OCI-LY7 (cell line): ENCODE results near the gene GNLY. TPM values are rescaled to one million over a fixed set of nuclear protein-coding genes. Genes with fewer than 3 reads are reported as not detected.

Experiments
- BruUV-seq: library from RNA; stranded (reverse); fragments of 400-500 nt; replicated peaks from 2 replicates; lab custom pipeline; 2021; lab: Mats Ljungman, UMichigan
- CTCF ChIA-PET: fragments of 300-600 bp; sonication (Branson Sonifier 250); formaldehyde crosslinking; loops from one replicate; lab custom pipeline; 2022; ENCODE audit warnings: antibody characterized with exemption; ENCODE audit not compliant: unreplicated experiment; lab: Charles Lee
- POLR2A ChIA-PET: fragments of 300-600 bp; sonication (Branson Sonifier 250); formaldehyde crosslinking; loops from one replicate; lab custom pipeline; 2022; ENCODE audit warnings: antibody characterized with exemption; lab: Charles Lee
- DNase-seq: peaks from one replicate; pipeline ENCODE4 v3.0.0-alpha.2; 2015; ENCODE audit warnings: low spot score
- H2AFZ ChIP-seq: fragments of 200-600 bp; sonication (generic), shearing (Covaris generic); 2 replicates; pipeline ENCODE4 v1.6.1; 2014; ENCODE audit warnings: mild to moderate bottlenecking, antibody characterized with exemption, low read length, moderate library complexity
- H3K27ac ChIP-seq: fragments of 200-600 bp; sonication (generic); 2 replicates; pipeline ENCODE4 v1.5.1; 2014; ENCODE audit warnings: mixed run types, low read depth, mild to moderate bottlenecking, moderate library complexity, low read length, inconsistent platforms; ENCODE audit not compliant: poor library complexity, severe bottlenecking
- H3K36me3 ChIP-seq: fragments of 200-600 bp; sonication (generic); 2 replicates; pipeline ENCODE4 v1.6.1; 2014; ENCODE audit warnings: mild to moderate bottlenecking, antibody characterized with exemption, low read length, moderate library complexity, mixed read lengths; ENCODE audit not compliant: insufficient read depth
- H3K4me1 ChIP-seq: fragments of 200-600 bp; sonication (generic); 2 replicates; pipeline ENCODE4 v1.5.1; 2014; ENCODE audit warnings: mild to moderate bottlenecking, low read length; ENCODE audit not compliant: insufficient read depth, poor library complexity, severe bottlenecking
- H3K4me2 ChIP-seq: fragments of 200-600 bp; sonication (generic); 2 replicates; pipeline ENCODE4 v1.6.1; 2014; ENCODE audit warnings: mild to moderate bottlenecking, low read length
- H3K4me3 ChIP-seq: fragments of 200-600 bp; sonication (generic); 2 replicates; pipeline ENCODE4 v1.5.1; 2014; ENCODE audit warnings: mild to moderate bottlenecking, low read depth, low read length; ENCODE audit not compliant: poor library complexity, severe bottlenecking
- H3K79me2 ChIP-seq: fragments of 200-600 bp; sonication (generic); 2 replicates; pipeline ENCODE4 v1.6.1; 2016; ENCODE audit warnings: low read depth, mild to moderate bottlenecking, low read length, moderate library complexity, mixed read lengths; ENCODE audit not compliant: insufficient read depth
- H3K9me2 ChIP-seq: fragments of 200-600 bp; sonication (generic); 2 replicates; pipeline ENCODE4 v1.6.1; 2016; ENCODE audit warnings: mild to moderate bottlenecking, low read length, mixed read lengths; ENCODE audit not compliant: insufficient read depth
- H3K9me3 ChIP-seq: fragments of 200-600 bp; sonication (generic); 2 replicates; pipeline ENCODE4 v1.6.1; 2014; ENCODE audit warnings: mild to moderate bottlenecking, mixed run types, low read length, mixed read lengths
- H4K20me1 ChIP-seq: fragments of 200-600 bp; sonication (generic); 2 replicates; pipeline ENCODE4 v1.6.1; 2014; ENCODE audit warnings: mild to moderate bottlenecking, antibody characterized with exemption, low read length, moderate library complexity, mixed read lengths; ENCODE audit not compliant: insufficient read depth
- EZH2phosphoT487 ChIP-seq: fragments of 200-600 bp; sonication (generic); IDR thresholded peaks from 2 replicates; pipeline ENCODE4 v1.6.1; 2018; ENCODE audit warnings: low read depth, borderline replicate concordance, mild to moderate bottlenecking, mixed run types, antibody characterized with exemption, low read length, moderate library complexity, mixed read lengths
- intact Hi-C: fragments of 100-400 bp; cut with micrococcal nuclease; formaldehyde crosslinking; loops from one replicate; pipeline ENCODE4 v1.10.0; 2022; ENCODE audit not compliant: unreplicated experiment
- total RNA-seq, 2 experiments: library from RNA; depleted of rRNA in 1 of 2; stranded (reverse); fragments of >200 nt in 1 of 2; shearing (Covaris generic) in 1 of 2; gene quantifications; 2 replicates each; pipeline ENCODE4 v1.2.3, GENCODE V29; 2014 to 2022
- TF ChIP-seq, protein P1 (sequence below): fragments of 200-600 bp; sonication (generic); conservative IDR thresholded peaks from 2 replicates; pipeline ENCODE4 v1.5.1; 2014; ENCODE audit warnings: mild to moderate bottlenecking, antibody characterized with exemption, low read length, moderate library complexity, mixed read lengths

The GNLY gene
- total RNA-seq, 2 experiments from 2014 or later, result not detected

DNA sequence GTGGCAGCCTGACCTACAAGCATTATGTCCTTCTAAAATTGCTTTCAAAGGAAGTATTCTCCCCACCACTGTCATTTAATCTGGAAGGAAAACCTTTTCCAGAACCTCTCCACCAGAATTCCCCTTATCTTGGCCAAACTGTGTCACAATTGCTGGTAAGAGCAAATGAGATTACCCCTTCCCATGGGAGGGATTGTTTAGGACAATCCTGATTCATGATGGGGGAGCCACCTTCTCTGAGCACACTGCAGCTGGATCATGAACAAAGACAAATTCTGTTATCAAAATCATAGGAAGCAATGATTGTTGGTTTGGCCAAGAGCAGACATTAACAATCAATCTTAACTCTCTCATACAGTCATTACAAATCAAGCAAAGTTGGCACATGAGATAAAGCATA is 41.5 kb downstream of the GNLY start:
- no peak for DNase-seq
- Histone ChIP-seq H3K9me2 (no peaks in the 10 kb centered on the region), H3K9me3 (no peaks in the 10 kb centered on the region), H3K36me3 (no peaks in the 10 kb centered on the region), H4K20me1 (no peaks in the 10 kb centered on the region), H3K4me3 (no peak overlapping the region), H3K27ac (no peak overlapping the region), H2AFZ (no peak overlapping the region), H3K4me1 (no peaks in the 10 kb centered on the region), H3K79me2 (no peaks in the 10 kb centered on the region), H3K4me2 (no peak overlapping the region)
- intact Hi-C loops, result no loop called here
- no TSS peak for BruUV-seq
- ChIA-PET CTCF (interaction anchor here (0.6 to 1.0 kb wide), 2 partner anchors 11 to 43 kb away, joined by 3 read pairs; no protein-coding TSS in a partner anchor), POLR2A (no interaction called here)
- TF ChIP-seq, protein P1, sequence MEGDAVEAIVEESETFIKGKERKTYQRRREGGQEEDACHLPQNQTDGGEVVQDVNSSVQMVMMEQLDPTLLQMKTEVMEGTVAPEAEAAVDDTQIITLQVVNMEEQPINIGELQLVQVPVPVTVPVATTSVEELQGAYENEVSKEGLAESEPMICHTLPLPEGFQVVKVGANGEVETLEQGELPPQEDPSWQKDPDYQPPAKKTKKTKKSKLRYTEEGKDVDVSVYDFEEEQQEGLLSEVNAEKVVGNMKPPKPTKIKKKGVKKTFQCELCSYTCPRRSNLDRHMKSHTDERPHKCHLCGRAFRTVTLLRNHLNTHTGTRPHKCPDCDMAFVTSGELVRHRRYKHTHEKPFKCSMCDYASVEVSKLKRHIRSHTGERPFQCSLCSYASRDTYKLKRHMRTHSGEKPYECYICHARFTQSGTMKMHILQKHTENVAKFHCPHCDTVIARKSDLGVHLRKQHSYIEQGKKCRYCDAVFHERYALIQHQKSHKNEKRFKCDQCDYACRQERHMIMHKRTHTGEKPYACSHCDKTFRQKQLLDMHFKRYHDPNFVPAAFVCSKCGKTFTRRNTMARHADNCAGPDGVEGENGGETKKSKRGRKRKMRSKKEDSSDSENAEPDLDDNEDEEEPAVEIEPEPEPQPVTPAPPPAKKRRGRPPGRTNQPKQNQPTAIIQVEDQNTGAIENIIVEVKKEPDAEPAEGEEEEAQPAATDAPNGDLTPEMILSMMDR, result no peak
- no peak for TF ChIP-seq EZH2phosphoT487

DNA sequence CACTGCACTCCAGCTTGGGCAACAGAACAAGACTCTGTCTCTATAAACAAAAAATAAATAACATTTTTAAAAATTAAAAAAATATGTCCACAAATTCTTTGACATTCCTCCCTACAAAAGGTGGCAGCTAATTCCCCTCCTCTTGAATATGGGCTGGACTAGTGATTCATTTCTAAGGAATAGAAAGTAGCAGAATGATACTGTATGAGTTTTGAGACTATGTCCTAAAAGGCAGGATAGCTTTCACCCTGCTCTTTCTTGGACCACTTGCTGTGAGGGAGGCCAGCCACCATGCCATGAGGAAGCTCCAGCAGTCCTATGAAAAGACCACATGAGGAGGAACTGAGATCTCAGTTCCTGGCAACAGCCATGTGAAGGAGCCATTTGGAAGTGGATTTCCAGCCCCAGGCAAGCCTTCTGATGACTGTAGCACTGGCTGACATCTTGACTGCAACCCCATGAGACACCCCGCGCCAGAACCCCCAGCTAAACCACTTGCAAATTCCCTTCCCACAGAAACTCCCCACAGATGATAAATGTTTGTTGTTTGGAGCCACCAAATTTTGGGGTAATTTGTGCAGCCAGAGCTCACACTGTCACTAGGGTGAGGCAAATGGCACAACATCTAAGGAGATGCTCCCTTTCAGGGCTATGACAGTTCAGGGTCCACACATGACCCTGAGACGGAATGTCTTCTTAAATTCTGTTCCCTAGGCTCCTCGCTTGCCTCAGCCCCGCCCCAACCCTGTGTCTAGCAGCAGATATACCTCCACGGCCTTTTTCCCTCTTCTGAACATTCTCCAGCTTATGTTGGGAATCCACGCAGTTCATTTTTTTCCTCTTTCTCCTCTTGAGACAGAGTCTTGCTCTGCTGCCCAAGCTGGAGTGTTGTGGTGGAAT is 42.5 kb downstream of the GNLY start:
- no peak for DNase-seq
- Histone ChIP-seq H3K27ac (no peak overlapping the region), H3K9me2 (no peaks in the 10 kb centered on the region), H3K4me3 (no peak overlapping the region), H4K20me1 (no peaks in the 10 kb centered on the region), H3K9me3 (no peaks in the 10 kb centered on the region), H3K4me2 (no peak overlapping the region), H3K4me1 (no peaks in the 10 kb centered on the region), H2AFZ (no peak overlapping the region), H3K79me2 (no peaks in the 10 kb centered on the region), H3K36me3 (no peaks in the 10 kb centered on the region)
- POLR2A ChIA-PET, result interaction anchor here (1.0 kb wide), 1 partner anchor 9 kb away, joined by 5 read pairs; no protein-coding TSS in a partner anchor
- CTCF ChIA-PET, result interaction anchor here (1.0 kb wide), 1 partner anchor 12 kb away, joined by 3 read pairs; no protein-coding TSS in a partner anchor
- intact Hi-C loops, result no loop called here
- BruUV-seq, result no TSS peak
- no peak for TF ChIP-seq EZH2phosphoT487
- TF ChIP-seq, protein P1, result no peak

DNA sequence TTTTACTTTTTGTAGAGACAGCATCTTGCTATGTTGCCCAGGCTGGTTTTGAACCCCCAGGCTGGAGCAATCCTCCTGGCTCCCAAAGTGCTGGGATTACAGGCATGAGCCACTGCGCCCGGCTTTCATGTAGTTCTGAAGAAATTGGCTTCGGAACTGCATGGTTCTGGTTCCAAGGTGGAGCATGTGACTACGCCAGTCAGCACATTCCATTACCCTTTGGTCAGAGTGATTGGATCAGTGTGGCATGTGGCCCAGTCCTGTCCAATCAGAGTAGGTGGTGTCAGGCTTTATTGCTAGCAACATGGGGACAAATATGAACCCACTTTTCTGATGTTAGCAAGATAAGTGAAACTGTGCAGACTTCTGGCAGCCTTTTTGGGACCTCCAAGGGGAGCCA is 43.3 kb downstream of the GNLY start:
- H3K4me2 ChIP-seq, result no peak overlapping the region
- H4K20me1 ChIP-seq, result no peaks in the 10 kb centered on the region
- no peak for DNase-seq
- CTCF ChIA-PET, result no interaction called here
- TF ChIP-seq, protein P1, result no peak
- TF ChIP-seq EZH2phosphoT487, result no peak
- H3K4me1 ChIP-seq, result no peaks in the 10 kb centered on the region
- BruUV-seq, result no TSS peak
- H3K9me3 ChIP-seq, result no peaks in the 10 kb centered on the region
- H2AFZ ChIP-seq, result no peak overlapping the region
- no peaks in the 10 kb centered on the region for H3K36me3 ChIP-seq
- H3K9me2 ChIP-seq, result no peaks in the 10 kb centered on the region
- H3K27ac ChIP-seq, result no peak overlapping the region
- no peak overlapping the region for H3K4me3 ChIP-seq
- intact Hi-C loops, result no loop called here
- POLR2A ChIA-PET, result no interaction called here
- H3K79me2 ChIP-seq, result no peaks in the 10 kb centered on the region
